ENCODE data around the gene SURF6.
"Not testable (repeated sequence)": the region's sequence is repeated elsewhere in the genome, so short reads cannot be mapped to it uniquely, and the experiment has no call there.

SURF6 gene

DNA sequence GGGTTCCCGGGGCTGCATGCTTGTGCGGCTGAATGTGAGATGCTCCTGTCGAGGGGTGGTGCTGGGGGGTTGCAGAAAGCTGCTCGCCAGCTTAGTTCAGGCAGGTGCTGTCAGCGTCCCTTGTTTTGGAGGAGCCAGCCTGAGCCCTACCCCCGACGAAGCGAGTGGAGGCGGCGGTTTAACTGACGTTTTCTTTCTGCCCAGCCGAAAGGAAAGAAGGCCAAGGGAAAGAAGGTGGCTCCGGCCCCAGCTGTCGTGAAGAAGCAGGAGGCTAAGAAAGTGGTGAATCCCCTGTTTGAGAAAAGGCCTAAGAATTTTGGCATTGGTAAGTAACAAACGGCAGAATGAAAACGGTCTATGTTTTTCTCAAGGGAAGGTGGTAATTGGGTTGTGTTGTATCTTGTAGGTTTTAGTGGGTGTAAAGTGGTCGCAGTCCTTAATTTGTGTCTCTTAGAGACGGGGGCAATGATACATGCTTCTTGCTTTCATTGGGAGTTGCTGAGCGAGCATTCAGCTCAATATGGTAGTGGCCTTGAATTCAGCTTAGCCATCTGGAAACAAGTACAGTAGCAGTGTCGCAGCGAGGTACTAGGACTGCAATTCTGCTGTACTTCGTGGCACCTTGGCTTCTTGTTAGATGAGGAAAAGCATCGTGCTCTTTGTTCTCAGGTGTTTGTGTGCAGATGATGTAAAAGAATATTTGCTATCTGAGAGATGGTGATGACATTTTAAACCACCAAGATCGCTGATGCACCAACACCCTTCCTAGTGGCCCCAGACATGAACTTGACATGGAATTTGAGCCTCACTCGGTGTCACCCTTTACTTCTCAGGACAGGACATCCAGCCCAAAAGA is 13.0 kb upstream of the SURF6 start:
- DNase-seq (ENCODE audit: low read depth in 1 of 2, low spot score in 1 of 2) = no peak

DNA sequence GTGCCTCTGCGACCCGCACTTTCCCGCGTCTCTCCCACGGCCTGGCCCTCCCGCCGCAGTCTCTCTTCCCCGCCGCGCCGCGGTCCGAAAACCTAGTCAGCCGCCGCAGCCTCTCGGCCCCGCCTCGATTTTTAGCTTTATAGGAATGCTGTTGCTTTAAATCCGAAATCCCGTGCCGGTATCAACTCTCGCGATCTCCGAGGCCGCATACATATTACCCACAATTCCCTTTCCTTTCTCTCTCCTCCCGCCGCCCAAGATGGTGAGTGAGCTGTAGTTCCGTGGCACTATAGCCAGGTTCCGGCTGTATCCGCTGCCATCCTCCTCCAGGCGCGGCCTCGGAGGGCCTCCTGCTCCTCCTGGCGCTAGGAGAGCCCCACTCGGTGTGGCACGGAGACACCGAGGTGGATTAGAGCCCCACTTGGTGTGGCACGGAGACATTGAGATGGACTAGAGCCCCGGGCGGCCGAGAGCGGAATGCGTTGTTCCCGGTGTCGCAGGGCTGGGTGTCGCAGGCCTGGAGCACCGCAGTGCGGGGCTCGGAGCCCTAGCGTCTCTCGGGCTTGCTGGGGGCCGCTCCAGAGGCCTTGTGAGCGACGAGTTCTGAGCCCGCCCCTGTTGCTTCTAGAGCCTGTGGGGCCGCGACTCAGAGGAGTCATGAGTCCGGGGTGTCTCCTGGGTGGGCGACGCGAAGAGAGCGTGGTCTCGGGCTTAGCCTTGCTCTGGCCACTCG is 12.2 kb upstream of the SURF6 start, which contains the start of the genes MED22 and RPL7A:
Gene MED22, minus strand, starts transcription at position 147 of the 733 bp plus-strand sequence. CDS start 1,469 bp downstream, outside the sequence.
Gene RPL7A, plus strand, starts transcription at position 234 of the 733 bp plus-strand sequence. Its CDS starts 26 bp downstream, at position 260.
- DNase-seq (ENCODE audit: low read depth in 1 of 2, low spot score in 1 of 2) = peak; percentile 78 to 93

DNA sequence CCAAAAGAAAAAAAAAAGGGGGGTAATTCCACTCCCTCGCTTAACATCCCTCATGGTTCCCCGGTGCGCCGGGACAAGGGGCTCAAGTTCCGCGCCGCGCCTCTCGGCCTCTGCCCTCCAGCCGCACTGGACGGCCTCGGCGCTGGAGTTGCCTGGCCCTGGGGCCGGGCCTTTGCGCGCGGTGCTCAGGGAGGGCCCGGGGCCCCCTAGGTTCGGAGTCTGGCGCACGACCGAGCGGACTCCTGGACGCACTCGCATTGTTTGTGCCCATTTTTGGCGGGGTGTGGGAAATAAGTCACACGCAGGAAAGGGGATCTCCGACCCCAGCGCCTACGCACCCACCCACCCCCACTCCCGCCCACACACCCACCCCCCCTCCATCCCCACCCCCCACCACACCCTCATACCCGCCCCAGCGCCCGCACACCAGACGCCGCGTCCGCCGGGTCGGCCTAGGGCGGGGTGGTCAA is 11.6 kb upstream of the SURF6 start:
- DNase-seq (ENCODE audit: low read depth in 1 of 2, low spot score in 1 of 2) = no peak

DNA sequence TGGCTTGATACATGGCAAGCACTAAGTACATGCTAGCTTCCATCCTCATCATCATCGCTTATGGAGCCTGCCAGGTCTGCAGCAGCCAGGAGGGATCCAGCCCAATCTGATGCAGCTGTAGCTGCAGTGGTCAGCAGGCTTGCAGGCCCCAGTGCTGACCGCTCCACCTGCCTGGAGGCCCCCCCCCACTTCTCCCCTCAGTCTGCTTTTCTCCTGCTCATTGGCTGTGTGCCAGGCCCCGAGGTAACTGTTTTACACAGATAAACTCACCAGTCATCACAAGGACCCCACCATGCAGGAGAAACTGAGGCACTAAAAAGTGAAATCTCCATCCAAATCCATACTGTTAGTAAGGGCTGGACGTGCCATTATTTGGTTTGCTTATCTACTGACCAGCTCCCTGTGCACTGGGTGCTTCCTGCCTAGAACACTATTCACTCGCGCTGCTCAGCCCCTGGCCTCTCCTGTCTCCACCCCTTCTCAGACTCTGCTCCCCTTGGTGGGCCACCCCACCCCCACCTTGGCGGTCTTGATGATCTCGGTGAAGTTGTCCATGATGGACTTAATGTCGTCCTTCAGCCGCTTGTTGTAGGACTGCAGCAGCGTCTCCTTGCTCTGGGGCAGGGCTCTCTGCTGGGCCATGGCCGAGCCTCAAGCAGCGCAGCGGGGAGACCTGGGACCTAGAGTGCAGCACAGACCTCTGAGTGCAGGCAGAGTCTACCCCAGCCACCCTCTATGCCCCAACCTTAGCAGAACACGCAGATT is 10.2 kb upstream of the SURF6 start:
- no peak for DNase-seq (ENCODE audit: low read depth in 1 of 2, low spot score in 1 of 2)

DNA sequence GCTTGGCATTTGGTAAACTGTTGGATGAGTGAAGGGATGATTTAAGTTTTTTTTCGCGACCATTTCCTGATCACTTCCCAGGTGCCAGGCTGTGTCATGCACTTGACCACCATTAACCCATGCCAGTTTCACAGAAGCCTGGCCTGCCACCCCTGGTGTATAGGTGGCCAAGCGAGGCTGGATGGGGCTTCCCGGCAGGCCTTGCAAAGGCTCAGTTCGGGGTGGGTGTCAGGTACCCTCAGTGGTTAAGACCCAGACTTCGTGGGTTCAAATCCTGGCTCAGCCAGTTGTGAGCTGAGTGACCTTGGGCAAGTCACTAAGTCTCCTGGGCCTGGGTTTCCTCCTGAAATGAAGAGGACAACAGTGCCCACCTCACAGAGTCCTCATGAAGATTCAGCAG is 9.6 kb upstream of the SURF6 start:
- no peak for DNase-seq (ENCODE audit: low read depth in 1 of 2, low spot score in 1 of 2)

DNA sequence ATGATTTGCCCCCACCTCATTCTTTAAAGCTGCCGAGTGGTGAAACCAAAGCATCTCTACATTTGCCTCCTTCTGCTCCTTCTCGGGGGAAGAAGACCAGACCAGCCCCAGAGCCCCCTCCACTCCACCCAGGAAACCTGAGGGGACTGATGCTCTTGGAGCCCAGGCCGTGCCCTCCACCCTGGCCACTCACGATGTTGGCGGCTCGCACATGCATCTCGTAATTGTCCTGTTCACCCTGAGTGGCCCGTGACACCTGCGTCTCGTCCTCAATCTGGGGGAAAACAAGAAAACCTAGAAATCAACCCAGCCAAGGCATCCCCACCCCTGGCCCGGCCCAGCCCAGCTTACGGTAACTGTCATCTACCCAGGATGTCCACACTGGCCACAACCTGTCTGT is 9.0 kb upstream of the SURF6 start:
- DNase-seq (ENCODE audit: low read depth in 1 of 2, low spot score in 1 of 2) = no peak

DNA sequence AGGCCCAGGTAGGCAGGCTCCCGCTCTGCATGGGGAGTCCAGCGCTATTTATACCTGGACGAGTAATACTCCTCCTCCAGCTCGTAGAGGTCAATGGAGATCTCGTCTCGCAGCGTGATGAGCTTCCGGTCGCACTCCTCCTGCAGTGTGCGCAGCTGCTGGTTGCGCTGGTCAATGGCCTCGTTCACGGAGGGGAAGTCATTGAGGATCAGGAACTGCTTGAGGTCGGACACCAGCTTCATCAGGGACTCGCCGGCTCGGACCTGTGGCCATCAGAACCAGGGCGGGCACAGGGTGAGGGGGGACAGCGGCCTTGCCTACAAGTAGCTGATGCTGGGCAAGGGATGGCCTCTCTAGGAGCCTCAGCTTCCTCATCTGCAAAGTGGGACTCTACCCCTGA is 8.1 kb upstream of the SURF6 start:
- DNase-seq (ENCODE audit: low read depth in 1 of 2, low spot score in 1 of 2) = no peak

DNA sequence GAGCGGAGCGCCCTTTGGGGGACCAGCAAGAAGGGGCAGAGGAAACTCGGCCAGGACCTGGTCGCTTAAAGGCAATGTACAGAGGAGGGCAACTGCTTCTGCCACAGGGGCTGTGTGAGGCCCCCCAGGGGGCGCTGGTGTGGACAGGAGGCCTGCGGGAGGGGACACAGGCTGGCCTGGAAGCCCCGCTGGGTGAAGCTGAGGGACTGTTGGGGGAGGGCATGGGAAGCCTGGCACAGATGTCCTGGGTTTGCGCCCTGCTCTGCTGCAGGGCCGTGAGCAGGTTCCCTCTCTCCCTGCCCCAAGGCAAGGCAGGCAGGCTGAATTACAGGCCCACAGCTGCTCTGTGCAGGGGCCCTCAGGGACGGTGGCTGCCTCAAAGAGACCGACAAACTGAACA is 6.6 kb upstream of the SURF6 start:
- DNase-seq (ENCODE audit: low read depth in 1 of 2, low spot score in 1 of 2) = no peak

DNA sequence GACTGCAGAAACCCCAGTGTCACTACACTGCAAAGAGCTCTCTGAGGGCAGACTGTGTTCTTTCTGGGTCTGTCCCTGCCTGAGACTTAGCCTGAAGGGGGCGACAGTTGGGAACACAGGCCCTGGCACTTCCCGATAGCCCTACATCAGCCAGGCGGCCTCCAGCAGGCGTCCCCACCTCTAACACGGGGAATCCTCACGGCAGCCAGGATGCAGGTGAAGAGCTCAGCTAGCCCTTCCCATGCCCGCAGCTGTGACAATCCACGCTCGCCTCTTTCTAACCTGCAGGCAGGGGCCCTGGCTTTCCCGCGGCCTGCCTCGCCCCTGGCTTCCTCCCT is 6.0 kb upstream of the SURF6 start:
- DNase-seq (ENCODE audit: low read depth in 1 of 2, low spot score in 1 of 2) = no peak

DNA sequence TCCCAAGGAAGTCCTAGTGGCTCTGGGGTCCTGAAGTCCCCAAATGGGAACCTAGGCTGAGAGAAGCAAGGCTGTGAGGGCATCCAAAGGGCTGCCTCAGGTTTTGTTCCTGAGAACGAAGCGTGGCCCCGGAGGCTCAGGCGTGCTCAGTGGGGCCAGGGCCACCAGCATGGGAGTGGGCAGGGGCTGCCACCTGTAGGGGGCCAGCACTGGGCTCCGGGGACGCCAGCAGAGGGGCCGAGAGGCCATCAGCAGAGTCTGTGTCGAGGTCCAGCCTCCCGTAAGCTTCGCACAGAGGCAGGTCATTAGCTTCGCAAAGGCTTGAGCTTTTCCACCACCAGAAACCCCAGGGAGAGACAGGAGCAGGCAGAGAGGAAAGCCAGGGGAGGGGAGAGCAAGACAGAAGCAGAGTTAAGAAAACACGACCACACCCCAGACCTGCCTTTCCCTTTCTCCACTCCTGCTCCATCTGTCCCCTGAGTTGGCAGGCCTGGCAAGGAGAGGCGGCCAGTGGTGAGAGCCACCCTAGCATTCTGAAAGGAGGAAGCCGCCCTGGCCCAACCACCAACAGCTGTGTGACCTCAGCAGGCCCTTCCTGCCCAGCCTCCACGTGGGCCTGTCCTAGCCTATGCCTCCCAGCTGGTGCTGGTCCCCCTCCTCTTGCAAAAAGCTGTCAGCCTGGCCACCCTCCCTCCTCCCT is 5.5 kb upstream of the SURF6 start:
- no peak for DNase-seq (ENCODE audit: low read depth in 1 of 2, low spot score in 1 of 2)

DNA sequence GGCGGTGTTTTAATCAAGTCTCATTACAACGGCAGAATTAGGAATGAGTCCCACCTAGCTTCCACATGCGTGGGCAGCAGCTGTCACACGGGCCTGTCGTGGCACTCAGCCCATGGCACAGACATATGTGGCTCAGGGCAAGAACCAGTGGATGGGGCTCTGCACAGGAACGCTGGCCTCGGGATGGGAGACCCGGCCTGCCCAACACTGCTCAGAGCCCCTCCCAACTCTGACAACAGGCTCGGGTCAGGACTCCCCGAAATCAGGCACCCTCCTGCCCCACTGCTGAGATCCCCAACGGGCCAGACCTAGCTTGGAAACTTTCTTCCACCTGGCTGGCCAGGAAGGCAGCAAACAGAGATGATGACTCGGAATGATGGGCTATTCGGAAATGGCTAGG is 4.9 kb upstream of the SURF6 start:
- no peak for DNase-seq (ENCODE audit: low read depth in 1 of 2, low spot score in 1 of 2)

DNA sequence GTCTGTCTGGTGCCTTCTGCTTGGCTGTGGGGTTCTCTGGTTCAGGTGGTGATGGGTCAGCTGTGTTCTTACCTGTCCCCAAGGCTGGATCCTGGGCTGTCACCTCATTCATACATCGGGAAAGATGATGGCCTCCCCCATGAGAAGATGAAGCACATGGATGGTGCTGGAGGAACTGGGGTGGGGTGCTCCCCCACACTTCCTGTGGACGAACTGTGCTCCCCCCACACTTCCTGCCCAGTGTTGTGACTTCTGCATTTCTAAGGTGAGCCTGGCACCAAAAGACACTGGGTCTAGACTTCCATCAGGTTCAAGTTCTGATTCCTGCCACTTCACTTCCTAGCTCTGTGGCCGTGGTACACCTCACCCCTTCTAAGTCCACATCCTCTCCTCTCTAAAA is 4.3 kb upstream of the SURF6 start:
- DNase-seq (ENCODE audit: low read depth in 1 of 2, low spot score in 1 of 2) = no peak

DNA sequence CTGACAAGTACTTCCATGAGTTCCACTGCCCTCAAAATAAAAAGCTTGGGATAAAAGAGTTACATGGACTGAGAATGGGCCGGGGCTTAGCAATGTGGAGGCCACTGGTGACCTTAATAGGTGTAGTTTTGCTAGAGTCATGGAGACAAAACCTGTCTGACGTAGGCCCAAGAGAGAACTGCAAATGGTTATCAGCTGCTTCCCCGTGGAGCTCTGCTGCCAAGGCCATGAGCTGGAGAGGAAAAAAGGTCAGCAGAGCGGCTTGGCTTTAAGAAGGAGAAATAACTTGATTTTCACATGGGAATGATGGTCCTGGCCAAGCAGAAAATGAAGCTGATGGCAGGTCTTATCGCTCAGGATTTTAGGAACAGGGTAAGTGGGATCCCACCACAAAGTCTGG is 3.7 kb upstream of the SURF6 start:
- DNase-seq (ENCODE audit: low read depth in 1 of 2, low spot score in 1 of 2) = no peak

DNA sequence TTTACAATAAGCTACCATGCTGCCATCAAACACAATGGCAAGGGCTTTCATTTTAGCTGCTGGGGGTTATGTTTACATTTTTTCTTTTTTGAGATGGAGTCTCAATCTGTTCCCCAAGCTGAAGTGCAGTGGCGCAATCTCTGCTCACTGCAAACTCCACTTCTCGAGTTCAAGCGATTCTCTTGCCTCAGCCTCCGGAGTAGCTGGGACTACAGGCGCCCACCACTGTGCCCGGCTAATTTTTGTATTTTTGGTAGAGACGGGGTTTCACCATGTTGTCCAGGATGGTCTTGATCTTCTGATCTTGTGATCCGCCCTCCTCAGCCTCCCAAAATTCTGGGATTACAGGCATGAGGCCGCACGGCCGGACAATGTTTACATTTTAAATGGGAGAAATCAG is 1.1 kb downstream of the SURF6 start:
- DNase-seq (ENCODE audit: low read depth in 1 of 2, low spot score in 1 of 2) = not testable (repeated sequence)

DNA sequence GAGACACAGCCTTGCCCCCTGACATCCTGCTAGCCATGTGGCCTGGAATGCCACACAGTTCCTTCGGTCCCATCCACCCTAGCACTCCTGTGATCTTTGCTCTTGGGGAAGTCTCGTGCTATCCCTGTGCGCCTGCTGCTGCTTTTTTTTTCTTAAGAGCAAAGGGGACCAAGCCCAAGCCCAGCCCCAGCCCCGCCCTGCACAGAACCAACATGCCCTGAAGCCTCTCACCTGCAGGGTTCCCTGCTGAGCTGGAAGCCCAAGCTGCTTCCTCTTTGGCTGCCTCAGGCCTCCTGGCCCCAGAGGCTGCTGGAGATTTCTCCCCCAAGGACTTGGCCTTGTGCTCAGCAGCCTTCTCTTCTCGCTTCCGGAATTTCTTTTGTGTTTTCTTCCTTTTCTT is 1.8 kb downstream of the SURF6 start:
- DNase-seq (ENCODE audit: low read depth in 1 of 2, low spot score in 1 of 2) = no peak

DNA sequence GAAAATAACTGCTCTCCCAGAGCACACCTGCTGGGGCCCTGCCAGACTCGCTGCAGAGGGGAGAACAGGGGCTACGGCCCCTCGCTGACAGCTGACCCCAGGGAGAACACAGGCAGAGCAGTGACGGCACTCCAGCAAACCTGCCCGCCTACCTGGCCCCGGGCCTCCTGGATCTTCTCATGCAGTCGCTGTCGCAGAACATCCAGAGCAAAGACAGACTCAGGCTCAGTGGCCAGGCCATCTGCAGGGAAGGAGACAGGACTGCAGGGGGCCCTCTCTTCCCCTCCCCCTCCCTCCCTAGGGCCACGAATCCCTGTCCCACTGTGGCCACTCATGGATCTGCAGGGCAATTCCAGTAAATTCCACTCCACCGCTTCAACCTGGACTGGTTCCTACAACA is 2.4 kb downstream of the SURF6 start:
- DNase-seq (ENCODE audit: low read depth in 1 of 2, low spot score in 1 of 2) = no peak

DNA sequence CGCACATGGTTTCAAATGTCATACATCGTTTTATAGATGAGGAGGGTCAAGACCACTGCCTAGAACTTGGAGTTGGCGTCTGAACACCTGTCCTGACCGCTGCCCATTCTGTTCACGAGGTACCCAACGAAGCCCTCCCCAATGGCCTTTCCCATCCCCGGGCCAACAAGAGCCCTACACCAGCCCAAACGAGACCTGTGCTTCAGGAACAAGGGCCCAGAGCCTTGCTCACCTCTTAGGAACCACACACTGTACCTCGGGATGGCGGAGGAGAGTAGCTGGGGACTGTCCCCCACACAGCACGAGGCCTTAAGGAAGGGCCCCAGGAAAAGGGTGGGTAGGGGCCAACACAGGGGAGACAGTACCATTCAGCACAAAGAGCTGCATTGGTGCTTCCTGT is 3.0 kb downstream of the SURF6 start:
- no peak for DNase-seq (ENCODE audit: low read depth in 1 of 2, low spot score in 1 of 2)

DNA sequence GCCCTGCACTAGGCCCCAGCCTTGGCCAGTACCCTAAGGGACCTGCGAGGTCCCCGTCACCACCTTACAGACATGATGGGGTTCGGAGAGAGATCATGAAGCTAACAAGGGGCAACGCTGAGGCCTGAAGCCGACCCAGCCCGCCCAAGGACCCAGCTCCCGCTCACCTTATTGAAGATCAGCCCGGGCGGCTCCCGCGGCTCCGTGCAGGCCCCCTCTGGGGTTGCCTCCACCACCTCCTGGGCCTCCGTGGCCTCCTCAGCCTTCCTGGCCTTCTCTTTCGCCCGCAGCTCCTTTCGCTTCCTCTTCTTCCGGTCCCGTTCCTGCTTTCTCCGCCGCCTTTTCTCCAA is 3.6 kb downstream of the SURF6 start:
- DNase-seq (ENCODE audit: low read depth in 1 of 2, low spot score in 1 of 2) = no peak

DNA sequence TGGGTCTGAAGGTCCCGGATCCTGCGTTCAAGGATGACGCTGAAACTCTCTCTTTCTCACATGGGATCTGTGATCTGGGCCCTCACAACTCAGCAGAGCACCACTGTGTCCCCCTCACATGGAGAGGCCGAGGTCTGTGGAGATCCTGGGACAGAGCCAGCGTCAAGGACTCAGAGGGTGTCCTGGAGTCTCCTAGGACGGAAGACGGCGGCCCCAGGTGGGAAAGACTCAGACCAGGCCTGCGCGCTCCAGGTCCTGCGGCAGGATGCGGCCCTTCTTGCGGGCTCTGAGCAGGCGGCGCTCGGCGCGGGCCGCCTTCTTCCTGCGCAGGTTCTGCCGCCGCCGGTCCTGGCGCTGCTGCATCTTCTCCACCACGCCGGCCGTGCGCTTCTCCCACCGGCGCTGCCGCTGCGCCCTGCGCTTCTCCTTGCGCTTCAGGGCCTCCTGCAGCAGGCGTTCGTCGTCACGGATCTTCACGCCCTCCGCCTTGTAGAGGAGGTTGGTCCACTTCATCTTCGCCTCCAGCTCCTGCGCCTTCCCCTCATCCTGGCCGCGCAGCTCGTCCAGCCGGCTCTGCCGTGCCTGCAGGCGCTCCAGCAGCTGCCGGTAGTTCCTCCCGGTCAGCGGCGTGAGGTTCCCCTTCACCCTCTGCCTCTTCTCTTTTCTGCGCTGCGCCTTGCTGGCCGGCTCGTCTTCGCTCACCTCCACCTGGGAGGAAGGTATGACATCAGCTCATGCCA is 4.2 kb downstream of the SURF6 start:
- no peak for DNase-seq (ENCODE audit: low read depth in 1 of 2, low spot score in 1 of 2)

DNA sequence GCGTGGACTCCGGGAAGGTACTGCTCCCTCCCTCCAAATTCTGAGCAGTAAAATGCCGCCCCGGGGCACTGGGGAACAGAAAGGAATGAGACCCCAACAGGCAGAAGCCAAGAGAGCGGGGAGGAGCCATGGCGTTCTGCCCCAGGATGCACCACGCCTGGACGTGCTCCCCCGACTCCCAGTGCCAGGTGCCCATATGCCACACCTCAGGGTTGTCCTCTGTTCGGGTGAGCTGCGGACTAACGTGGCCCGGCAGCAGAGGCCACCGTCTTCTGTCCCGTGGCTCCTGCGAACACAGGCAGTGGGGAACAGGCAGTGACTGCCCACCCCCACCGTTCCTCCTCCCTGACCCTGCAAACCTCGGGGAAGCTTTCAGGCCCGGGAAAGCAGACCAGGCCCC is 4.8 kb downstream of the SURF6 start:
- no peak for DNase-seq (ENCODE audit: low read depth in 1 of 2, low spot score in 1 of 2)
